CD4-positive, alpha-beta T cell treated with Interleukin-6 for 4 hours (primary cell): ENCODE data around the gene ARL15.

Experiments
- DNase-seq: peaks from one replicate; pipeline ENCODE4 v3.0.0-alpha.2; 2020; ENCODE audit warnings: mixed read lengths

ARL15 gene

GRCh38 chr5:53971131-53971530 is 339.2 kb downstream of the ARL15 start:
- no peak for DNase-seq

- DNase-seq: no peak
Observed at GRCh38 chr5:53970475-53970874, 339.9 kb downstream of the ARL15 start.

- DNase-seq: no peak
Observed at GRCh38 chr5:53969176-53969730, 341.1 kb downstream of the ARL15 start.

GRCh38 chr5:53965459-53965858 is 344.9 kb downstream of the ARL15 start:
- DNase-seq: no peak

GRCh38 chr5:53963958-53964357 is 346.4 kb downstream of the ARL15 start:
- no peak for DNase-seq

GRCh38 chr5:53962306-53962705 is 348.1 kb downstream of the ARL15 start:
- no peak for DNase-seq

- DNase-seq: no peak
Observed at GRCh38 chr5:53956632-53957031, 353.7 kb downstream of the ARL15 start.

- no peak for DNase-seq
Observed at GRCh38 chr5:53956196-53956595, 354.2 kb downstream of the ARL15 start.

- DNase-seq: no peak
Observed at GRCh38 chr5:53950621-53951020, 359.8 kb downstream of the ARL15 start.

- DNase-seq: no peak
Observed at GRCh38 chr5:53948598-53948997, 361.8 kb downstream of the ARL15 start.

GRCh38 chr5:53946405-53947100 is 363.8 kb downstream of the ARL15 start:
- DNase-seq: no peak

GRCh38 chr5:53944981-53945380 is 365.4 kb downstream of the ARL15 start:
- DNase-seq: no peak

- no peak for DNase-seq
Observed at GRCh38 chr5:53943938-53944337, 366.4 kb downstream of the ARL15 start.

GRCh38 chr5:53942724-53943123 is 367.6 kb downstream of the ARL15 start:
- no peak for DNase-seq

- DNase-seq: no peak
Observed at GRCh38 chr5:53940921-53941320, 369.5 kb downstream of the ARL15 start.

GRCh38 chr5:53937467-53937866 is 372.9 kb downstream of the ARL15 start:
- no peak for DNase-seq

GRCh38 chr5:53936481-53937352 is 373.7 kb downstream of the ARL15 start:
- no peak for DNase-seq

GRCh38 chr5:53934151-53934820 is 376.1 kb downstream of the ARL15 start:
- DNase-seq: no peak

GRCh38 chr5:53932351-53932750 is 378.0 kb downstream of the ARL15 start:
- no peak for DNase-seq

GRCh38 chr5:53930457-53930856 is 379.9 kb downstream of the ARL15 start:
- DNase-seq: no peak

- DNase-seq: no peak
Observed at GRCh38 chr5:53929570-53929969, 380.8 kb downstream of the ARL15 start.

- DNase-seq: no peak
Observed at GRCh38 chr5:53929152-53929551, 381.2 kb downstream of the ARL15 start.

- DNase-seq: no peak
Observed at GRCh38 chr5:53928641-53929040, 381.7 kb downstream of the ARL15 start.
